CD4-positive, alpha-beta T cell (primary cell): ENCODE data around the gene TIMP3. TPM values are rescaled to one million over a fixed set of nuclear protein-coding genes. Genes with fewer than 3 reads are reported as not detected.

Experiments
- ATAC-seq: fragments of 200-7000 bp; cut with Tn5 transposase; one replicate; pipeline ENCODE4 v1.10.0; 2022; ENCODE audit warnings: mild to moderate bottlenecking; ENCODE audit not compliant: poor library complexity
- CTCF ChIA-PET: fragments of 350-600 bp; sonication (Branson Sonifier 250); formaldehyde crosslinking; loops from one replicate; lab custom pipeline; 2021; ENCODE audit warnings: antibody characterized with exemption, inconsistent platforms; lab: Charles Lee
- POLR2A ChIA-PET: fragments of 350-600 bp; sonication (Branson Sonifier 250); formaldehyde crosslinking; loops from one replicate; lab custom pipeline; 2021; ENCODE audit warnings: antibody characterized with exemption, inconsistent platforms; lab: Charles Lee
- DNase-seq, 14 experiments: peaks; one replicate each; pipeline ENCODE4 v3.0.0-alpha.2; 2013 to 2020; ENCODE audit warnings: mixed read lengths in 2 of 14
- H3K27ac ChIP-seq, 2 donors: one replicate each; pipeline versions ENCODE4 v1.5.1 to v1.7.0; 2013; ENCODE audit warnings: low read length in 2 of 2, low read depth in 1 of 2, mild to moderate bottlenecking in 1 of 2
- H3K27me3 ChIP-seq, 2 experiments: 1 replicate in 1 of 2; 2 replicates in 1 of 2; pipeline versions ENCODE4 v1.6.1 to v1.7.0; 2013; ENCODE audit warnings: low read length in 2 of 2, control low read depth in 1 of 2, mild to moderate bottlenecking in 1 of 2, moderate library complexity in 1 of 2; ENCODE audit not compliant: insufficient read depth in 2 of 2, control insufficient read depth in 1 of 2
- H3K36me3 ChIP-seq: one replicate; pipeline ENCODE4 v1.6.1; 2013; ENCODE audit warnings: low read length, control low read depth; ENCODE audit not compliant: insufficient read depth
- H3K4me1 ChIP-seq: one replicate; pipeline ENCODE4 v1.6.1; 2013; ENCODE audit warnings: low read length, control low read depth; ENCODE audit not compliant: insufficient read depth
- H3K4me3 ChIP-seq: one replicate; pipeline ENCODE4 v1.5.1; 2013; ENCODE audit warnings: mild to moderate bottlenecking, low read length, moderate library complexity
- H3K9me3 ChIP-seq, 2 experiments: 1 replicate in 1 of 2; 2 replicates in 1 of 2; pipeline versions ENCODE4 v1.6.1 to v1.7.0; 2013; ENCODE audit warnings: low read length in 2 of 2, mild to moderate bottlenecking in 2 of 2, control low read depth in 1 of 2, moderate library complexity in 1 of 2; ENCODE audit not compliant: control insufficient read depth in 1 of 2, insufficient read depth in 1 of 2
- H3K27ac Mint-ChIP-seq: one replicate; pipeline ENCODE4 v1.8.0; 2020; ENCODE audit warnings: mixed read lengths
- H3K27me3 Mint-ChIP-seq: one replicate; pipeline ENCODE4 v1.8.0; 2021; ENCODE audit warnings: mixed read lengths
- H3K36me3 Mint-ChIP-seq: one replicate; pipeline ENCODE4 v1.8.0; 2021; ENCODE audit warnings: low read depth, mixed read lengths
- H3K4me1 Mint-ChIP-seq: one replicate; pipeline ENCODE4 v1.8.0; 2021; ENCODE audit warnings: low read depth, mixed read lengths
- H3K4me3 Mint-ChIP-seq: one replicate; pipeline ENCODE4 v1.8.0; 2020; ENCODE audit warnings: mild to moderate bottlenecking, mixed read lengths
- H3K9me3 Mint-ChIP-seq: one replicate; pipeline ENCODE4 v1.8.0; 2020; ENCODE audit warnings: mixed read lengths
- intact Hi-C, 2 experiments: fragments of 100-400 bp; cut with DNase I in 1 of 2; cut with micrococcal nuclease in 1 of 2; formaldehyde crosslinking; loops; one replicate each; pipeline versions ENCODE4 v1.15.1 to v1.9.0; 2023 to 2025; cut with DNase I, micrococcal nuclease
- total RNA-seq, 174 experiments: library from RNA in 2 of 174; stranded (reverse) in 2 of 174; gene quantifications; one replicate each; pipeline ENCODE4 v1.2.3 and lab custom pipeline; 2021 to 2026
- TF ChIP-seq, protein P1 (sequence below): fragments of 200-600 bp; IDR thresholded peaks from one replicate; pipeline ENCODE4 v1.8.0; 2022; ENCODE audit warnings: antibody characterized with exemption, mild to moderate bottlenecking

The TIMP3 gene
- total RNA-seq, 2 experiments from 2014 or later = 0.06 TPM; not detected in 1

DNA sequence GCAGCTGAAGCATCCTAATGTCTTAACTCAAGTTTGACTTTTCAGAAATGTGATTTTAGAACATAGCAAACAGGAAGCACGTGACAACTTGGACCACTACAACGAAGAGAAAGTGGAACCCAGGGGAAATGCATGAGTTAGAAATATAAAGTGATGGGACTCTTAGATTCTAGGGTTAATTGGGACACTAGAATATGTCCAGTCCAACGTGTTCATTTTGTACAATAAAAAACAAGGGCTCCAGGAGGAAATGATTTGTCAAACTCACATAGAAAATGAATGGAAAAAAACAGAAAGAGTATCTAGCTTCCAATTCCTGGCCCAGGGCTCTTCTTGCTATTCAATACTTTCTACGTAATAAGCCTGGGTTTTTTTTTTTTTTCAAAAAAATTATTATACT, 30.7 kb downstream of the TIMP3 start:
- Histone ChIP-seq H3K4me3 (no peak overlapping the region), H3K27ac (no peak overlapping the region), H3K9me3 (no peaks in the 10 kb centered on the region), H3K4me1 (no peaks in the 10 kb centered on the region), H3K27me3 (no peaks in the 10 kb centered on the region), H3K36me3 (no peaks in the 10 kb centered on the region)
- POLR2A ChIA-PET = no interaction called here
- Mint-ChIP-seq H3K36me3 (no peaks in the 10 kb centered on the region), H3K27me3 (no peaks in the 10 kb centered on the region), H3K4me3 (no peak overlapping the region), H3K9me3 (no peaks in the 10 kb centered on the region), H3K27ac (no peak overlapping the region), H3K4me1 (peaks cover 14% of the 10 kb centered on the region)
- TF ChIP-seq, protein P1, sequence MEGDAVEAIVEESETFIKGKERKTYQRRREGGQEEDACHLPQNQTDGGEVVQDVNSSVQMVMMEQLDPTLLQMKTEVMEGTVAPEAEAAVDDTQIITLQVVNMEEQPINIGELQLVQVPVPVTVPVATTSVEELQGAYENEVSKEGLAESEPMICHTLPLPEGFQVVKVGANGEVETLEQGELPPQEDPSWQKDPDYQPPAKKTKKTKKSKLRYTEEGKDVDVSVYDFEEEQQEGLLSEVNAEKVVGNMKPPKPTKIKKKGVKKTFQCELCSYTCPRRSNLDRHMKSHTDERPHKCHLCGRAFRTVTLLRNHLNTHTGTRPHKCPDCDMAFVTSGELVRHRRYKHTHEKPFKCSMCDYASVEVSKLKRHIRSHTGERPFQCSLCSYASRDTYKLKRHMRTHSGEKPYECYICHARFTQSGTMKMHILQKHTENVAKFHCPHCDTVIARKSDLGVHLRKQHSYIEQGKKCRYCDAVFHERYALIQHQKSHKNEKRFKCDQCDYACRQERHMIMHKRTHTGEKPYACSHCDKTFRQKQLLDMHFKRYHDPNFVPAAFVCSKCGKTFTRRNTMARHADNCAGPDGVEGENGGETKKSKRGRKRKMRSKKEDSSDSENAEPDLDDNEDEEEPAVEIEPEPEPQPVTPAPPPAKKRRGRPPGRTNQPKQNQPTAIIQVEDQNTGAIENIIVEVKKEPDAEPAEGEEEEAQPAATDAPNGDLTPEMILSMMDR = no peak
- DNase-seq (no peak), ATAC-seq (no peak)
- intact Hi-C loops = no loop called here
- CTCF ChIA-PET = no interaction called here

DNA sequence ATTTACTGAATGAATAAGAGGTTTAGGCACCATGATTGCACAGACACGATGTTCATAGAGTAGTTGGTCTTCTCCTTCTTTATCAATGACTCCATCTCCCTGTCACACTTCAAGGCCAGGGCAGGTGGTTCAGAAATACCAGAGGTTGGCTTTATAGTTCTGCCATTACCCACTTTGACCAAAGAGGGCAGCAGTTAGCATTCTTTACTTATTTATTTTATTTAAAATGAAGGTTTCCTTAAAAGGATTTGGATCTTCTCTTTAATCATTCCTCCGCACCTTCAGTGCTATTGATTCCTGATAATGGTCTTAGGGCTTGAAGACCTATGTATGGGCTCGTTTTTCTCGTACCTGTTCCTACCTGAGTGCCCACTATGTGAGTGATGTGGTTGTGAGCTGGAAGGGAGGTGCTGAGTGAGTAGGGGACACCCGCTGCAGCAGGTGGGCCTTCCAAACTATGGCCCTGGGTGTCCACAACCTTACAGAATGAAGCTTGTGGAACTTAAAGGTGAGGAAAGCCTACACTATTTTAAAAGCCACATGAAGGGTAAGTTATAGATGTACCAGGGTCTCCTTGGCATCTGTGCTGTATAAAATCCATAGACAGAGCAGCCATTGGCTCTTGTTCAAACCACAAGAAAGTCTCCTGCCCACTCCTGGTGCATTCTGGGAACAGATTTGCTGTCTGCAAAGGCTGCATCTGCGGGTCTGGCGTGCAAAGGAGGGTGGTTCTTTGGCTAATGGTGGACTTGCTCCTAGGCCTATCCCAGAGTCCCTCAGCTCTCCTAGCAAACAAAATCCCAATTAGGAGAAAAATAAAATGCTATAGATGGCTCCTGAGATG, 35.0 kb downstream of the TIMP3 start:
- peak in 2 of 14 experiments; percentile 9 to 10 for DNase-seq
- peaks cover 7% of the 10 kb centered on the region for H3K4me1 Mint-ChIP-seq
- ChIA-PET CTCF (interaction anchor here (1.3 kb wide), 1 partner anchor 40 kb away, joined by 4 read pairs; no protein-coding TSS in a partner anchor), POLR2A (no interaction called here)
- no peaks in the 10 kb centered on the region for H3K9me3 ChIP-seq
- no peaks in the 10 kb centered on the region for H3K4me1 ChIP-seq
- H3K36me3 Mint-ChIP-seq = no peaks in the 10 kb centered on the region
- TF ChIP-seq, protein P1 = peak; percentile 54
- H3K36me3 ChIP-seq = no peaks in the 10 kb centered on the region
- no peak overlapping the region for H3K27ac Mint-ChIP-seq
- intact Hi-C loops = loop anchor here in 1 of 2 experiments (5.0 kb wide), 1 partner anchor 151 kb away; no protein-coding TSS in a partner anchor
- no peak for ATAC-seq
- H3K9me3 Mint-ChIP-seq = no peaks in the 10 kb centered on the region
- H3K4me3 Mint-ChIP-seq = no peak overlapping the region
- H3K4me3 ChIP-seq = no peak overlapping the region
- no peaks in the 10 kb centered on the region for H3K27me3 Mint-ChIP-seq
- H3K27ac ChIP-seq = no peak overlapping the region
- no peaks in the 10 kb centered on the region for H3K27me3 ChIP-seq

DNA sequence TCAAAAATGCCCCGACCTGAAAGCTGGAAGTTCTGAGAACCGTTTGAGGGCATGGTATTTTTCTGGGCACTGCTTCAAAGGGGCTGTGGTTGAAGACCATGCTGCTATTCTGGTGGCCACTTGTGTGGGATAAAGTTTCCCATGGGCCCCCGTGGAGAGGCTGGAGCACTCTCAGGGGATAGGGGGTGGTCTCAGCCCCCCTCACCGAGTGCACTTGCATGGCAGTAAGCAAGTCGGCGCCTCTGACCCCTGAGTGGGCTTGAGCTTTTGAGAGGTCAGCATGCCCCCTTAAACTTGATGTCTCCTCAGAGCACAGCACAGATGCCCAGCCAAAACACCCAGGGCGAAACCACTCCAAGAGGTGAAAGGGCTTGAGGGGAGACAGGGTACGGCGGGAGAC, 35.6 kb downstream of the TIMP3 start:
- DNase-seq (no peak), ATAC-seq (no peak)
- intact Hi-C loops = loop anchor here in 1 of 2 experiments (5.0 kb wide), 1 partner anchor 150 kb away; no protein-coding TSS in a partner anchor
- no peaks in the 10 kb centered on the region for H3K27me3 Mint-ChIP-seq
- ChIA-PET CTCF (no interaction called here), POLR2A (no interaction called here)
- no peak overlapping the region for H3K4me3 ChIP-seq
- H3K9me3 Mint-ChIP-seq = no peaks in the 10 kb centered on the region
- H3K27ac ChIP-seq = no peak overlapping the region
- TF ChIP-seq, protein P1 = no peak
- no peak overlapping the region for H3K27ac Mint-ChIP-seq
- no peaks in the 10 kb centered on the region for H3K4me1 ChIP-seq
- no peak overlapping the region for H3K4me3 Mint-ChIP-seq
- H3K36me3 Mint-ChIP-seq = no peaks in the 10 kb centered on the region
- peaks cover 1% of the 10 kb centered on the region for H3K4me1 Mint-ChIP-seq
- H3K9me3 ChIP-seq = no peaks in the 10 kb centered on the region
- H3K27me3 ChIP-seq = no peaks in the 10 kb centered on the region
- H3K36me3 ChIP-seq = no peaks in the 10 kb centered on the region
